Right lobe of liver (tissue), 4 donors: Measurements from ENCODE around the gene LRRC59.

ENCODE experiments used
- CTCF ChIP-seq, 4 donors: fragments of 200-600 bp in 3 of 4; fragments of 450-650 bp in 1 of 4; IDR thresholded peaks; one replicate each; pipeline versions ENCODE4 v1.5.1 to v1.8.0; 2016 to 2022; ENCODE audit warnings: antibody characterized with exemption in 4 of 4, mild to moderate bottlenecking in 2 of 4
- POLR2A ChIP-seq: fragments of 450-650 bp; IDR thresholded peaks from one replicate; pipeline ENCODE4 v1.6.1; 2017; ENCODE audit warnings: antibody characterized with exemption, mild to moderate bottlenecking
- donor health status: DM: no; HTN: no; CAD: no.
- donor health status: DM: no; HTN: no; CAD: no.
- donor health status: DM: no; HTN: yes; CAD: no.

- no peak for TF ChIP-seq CTCF (IDR thresholded peaks at IDR 0.05)
- TF ChIP-seq POLR2A, result no peak
Observed at GRCh38 chr17:50344731-50345365, 52.5 kb downstream of the LRRC59 start.
